ENCODE data around the gene LRRC46.

Gene LRRC46

GRCh38 chr17:47810200-47810821 lies 21.2 kb upstream of the LRRC46 start:
- DNase-seq (ENCODE audit: low read depth) = peak; percentile 68

GRCh38 chr17:47810901-47811635 lies 20.4 kb upstream of the LRRC46 start:
- DNase-seq (ENCODE audit: low read depth) = no peak

DNA sequence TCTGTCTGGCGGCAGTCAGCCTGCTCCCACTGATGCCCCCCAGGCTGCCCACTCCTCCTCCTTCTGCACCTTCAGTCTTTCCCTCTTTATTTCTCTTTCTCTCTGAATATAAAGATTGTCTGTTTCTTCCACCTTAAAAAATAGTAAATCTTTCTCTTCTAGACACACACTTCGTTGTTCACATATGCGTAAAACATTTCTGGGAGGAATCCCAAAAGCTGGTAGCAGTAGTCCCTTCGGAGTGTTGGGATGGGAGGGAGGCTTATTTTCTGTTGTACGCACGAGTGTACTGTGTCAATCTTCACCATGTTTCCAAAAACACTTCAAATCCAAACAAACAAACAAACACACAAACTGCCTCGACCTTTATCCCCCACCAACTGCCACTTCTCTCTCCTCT lies 19.8 kb upstream of the LRRC46 start:
- DNase-seq (ENCODE audit: low read depth) = no peak

DNA sequence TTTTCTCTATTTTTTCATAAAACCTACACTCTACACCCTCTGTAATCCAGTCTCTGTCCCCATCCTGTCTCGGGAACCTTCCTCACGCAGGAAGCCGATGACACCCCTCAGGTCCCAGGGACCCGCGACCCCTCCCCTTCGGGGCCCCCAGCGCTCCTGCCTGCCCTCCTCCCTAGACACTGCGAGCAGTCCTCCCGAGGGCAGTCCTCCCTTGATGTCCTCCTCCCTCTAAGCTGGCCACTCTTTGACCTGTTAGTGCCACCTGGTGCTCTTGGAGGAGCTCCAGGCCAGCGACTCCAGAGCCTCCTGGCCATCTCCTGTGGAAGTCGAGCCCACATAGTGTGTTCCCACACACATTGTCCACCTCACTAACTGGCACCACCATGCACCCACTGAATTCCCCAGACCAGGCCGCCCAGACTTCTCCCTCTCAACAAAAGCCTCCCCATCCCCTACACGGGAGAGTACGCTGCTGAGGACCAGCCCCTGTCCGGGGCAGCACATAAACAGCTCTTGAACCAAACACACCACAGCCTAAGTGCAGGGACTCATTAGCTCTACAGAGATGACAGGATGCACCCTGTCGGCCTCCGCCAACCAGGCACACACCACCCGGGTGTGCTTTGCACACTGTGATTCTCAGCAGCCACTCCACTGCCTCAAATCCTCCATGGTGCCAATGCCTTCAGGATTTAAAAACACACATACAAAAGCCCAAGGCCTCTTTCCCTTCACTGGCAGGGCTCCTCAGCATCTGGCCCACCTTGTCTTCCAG lies 19.1 kb upstream of the LRRC46 start:
- no peak for DNase-seq (ENCODE audit: low read depth)

GRCh38 chr17:47813077-47813476 lies 18.4 kb upstream of the LRRC46 start:
- no peak for DNase-seq (ENCODE audit: low read depth)

DNA sequence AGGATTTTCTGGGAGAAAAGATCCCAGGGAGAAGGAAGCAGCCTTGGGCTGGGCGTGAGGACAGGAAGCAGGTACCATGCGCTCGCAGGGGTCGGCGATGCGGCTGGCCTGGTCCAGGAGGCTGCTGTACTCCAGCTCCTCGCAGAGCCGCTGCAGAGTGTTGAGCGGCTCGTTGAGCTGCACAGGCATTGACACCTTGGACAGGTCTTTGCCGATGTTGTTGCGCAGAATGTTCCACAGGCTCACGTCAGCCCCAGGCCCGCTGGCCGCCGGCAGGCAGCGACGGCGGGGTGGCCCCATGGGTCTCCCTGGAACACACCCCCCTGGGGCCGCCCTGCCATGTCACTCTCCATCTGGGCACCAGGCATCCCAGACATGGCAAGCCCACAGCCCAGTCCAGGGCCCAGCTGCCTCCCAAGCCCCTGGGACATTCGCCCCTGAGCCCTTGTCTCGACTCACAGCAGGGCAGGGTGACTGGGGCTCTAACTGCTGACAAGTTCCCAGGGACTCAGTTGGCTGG lies 17.9 kb upstream of the LRRC46 start:
- no peak for DNase-seq (ENCODE audit: low read depth)

GRCh38 chr17:47815106-47815918 lies 16.2 kb upstream of the LRRC46 start:
- DNase-seq (ENCODE audit: low read depth) = no peak

- DNase-seq (ENCODE audit: low read depth) = no peak
Measured at GRCh38 chr17:47816111-47816735, 15.2 kb upstream of the LRRC46 start.

DNA sequence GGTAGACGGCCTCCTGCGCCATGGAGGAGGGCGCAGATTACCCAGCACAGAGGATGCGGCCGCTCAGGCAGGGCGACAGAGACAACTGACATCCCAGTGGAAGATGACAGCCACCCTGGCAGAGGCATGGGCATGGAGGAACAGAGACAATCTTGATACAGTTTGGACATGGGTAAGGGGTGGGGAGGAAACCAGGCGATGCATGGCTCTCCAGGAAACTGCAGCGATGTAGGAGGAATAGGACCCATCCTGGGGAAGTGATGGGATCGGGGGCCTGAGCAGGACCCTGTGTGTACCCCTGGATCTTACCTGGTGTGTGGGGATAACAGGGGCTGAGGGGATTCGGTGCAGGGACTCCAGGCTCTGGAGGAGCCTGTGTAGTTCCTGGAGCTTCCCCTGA lies 14.5 kb upstream of the LRRC46 start:
- DNase-seq (ENCODE audit: low read depth) = no peak

GRCh38 chr17:47818002-47818695 lies 13.3 kb upstream of the LRRC46 start:
- no peak for DNase-seq (ENCODE audit: low read depth)

- DNase-seq (ENCODE audit: low read depth) = no peak
Measured at GRCh38 chr17:47819475-47819874, 12.0 kb upstream of the LRRC46 start.

DNA sequence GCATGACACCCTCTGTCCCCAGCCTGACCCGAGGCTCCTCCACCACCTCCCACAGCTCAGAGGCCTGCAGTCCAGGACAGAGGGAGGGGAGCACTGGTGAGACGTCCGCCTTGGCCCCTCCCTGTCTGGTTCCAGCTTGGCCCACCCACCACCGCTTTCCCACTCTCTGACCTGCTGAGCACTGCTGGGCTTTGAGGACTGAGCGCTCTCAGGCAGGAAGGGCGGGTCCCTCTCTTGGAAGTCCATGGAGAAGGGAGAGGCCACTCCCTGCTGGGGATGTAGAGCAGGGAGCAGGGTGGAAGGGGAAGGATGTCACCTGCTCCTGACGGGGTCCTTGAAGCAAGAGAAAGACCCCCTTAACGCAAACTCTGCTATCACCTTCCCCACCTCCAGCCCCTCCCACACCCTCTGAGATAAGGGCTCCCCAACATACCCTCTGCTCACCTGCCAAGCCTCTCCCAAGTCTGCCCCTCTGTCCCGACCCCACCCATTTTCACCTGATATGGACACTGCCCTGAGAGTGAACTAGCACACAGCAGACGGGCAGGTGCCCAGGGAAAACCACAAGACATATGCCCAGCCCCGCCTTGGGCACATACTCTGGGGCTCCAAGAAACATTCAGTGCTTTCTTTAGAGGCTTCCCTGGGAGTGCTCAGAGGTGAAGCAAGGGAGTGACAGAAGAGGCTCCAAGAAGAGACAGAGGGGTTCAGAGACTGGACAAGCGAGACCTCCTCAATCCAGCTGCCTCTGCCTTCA lies 11.3 kb upstream of the LRRC46 start:
- DNase-seq (ENCODE audit: low read depth) = no peak

DNA sequence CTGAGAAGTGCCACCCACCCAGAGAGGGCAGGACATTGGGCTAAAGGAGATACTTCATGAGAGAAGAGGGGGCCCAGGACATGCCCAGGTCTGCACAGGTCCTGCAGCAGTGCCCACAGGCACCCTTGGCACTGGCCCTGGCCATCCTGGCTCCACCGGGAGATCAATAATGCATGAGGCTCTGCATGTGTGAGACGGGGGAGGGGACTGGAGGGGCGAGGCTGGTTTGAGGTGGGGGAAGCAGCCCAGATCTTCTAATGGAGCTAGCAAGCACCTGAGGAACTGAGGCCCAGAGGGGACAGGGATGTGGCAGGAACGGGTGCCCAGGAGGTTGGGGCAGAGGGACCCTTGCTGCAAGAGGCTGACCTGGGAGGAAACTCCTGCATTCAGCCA lies 10.4 kb upstream of the LRRC46 start:
- no peak for DNase-seq (ENCODE audit: low read depth)

DNA sequence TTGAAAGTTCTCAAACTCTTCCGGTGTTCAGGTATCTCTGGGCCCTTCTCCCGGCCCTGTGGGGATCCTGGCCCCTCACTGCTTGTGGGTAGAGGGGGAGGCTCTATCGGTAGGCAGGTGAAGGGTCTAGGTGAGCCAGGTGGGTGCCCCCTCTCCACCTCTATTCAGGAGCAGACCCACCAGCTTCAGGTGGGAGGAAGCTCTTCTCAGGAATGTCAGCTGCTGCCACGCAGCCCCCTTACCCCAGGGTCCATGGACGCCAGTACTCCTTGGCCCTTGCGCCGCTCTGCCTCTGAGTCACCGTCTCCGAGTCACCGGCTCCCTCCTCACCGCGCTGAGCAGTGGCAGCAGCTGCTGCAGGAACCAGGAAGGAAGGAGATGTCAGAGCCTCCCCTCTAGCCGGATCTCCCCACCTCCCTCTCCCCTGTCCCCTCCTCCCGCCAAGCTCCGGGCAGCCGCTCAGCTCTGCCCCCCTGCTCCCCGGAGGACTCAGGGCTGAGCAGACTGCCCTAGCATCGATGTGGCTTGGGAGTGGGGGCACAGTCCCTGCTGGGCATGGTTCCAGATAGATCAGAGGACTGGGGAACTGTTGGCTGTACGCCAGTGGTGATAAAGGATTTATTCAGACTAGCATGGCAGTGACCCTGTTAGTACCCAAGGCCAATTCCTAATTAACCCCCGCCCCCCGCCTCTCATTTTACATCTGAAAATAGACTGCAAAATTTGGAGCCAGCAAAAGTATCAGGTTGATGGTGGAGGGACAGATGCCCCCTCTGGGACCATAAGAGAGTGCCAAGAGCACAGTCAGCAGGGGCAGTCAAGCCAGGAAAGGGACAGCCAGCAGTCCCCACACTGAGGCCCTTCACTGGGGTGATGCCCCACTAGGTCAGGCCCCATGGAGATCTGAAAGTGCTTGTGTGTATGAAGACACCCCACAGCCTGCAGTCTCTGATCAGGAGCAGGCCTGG lies 9.8 kb upstream of the LRRC46 start, which contains the start of gene OSBPL7:
OSBPL7 (minus strand) TSS at position 371 of the 968 bp plus-strand sequence. CDS start 1,516 bp downstream, outside the sequence.
- DNase-seq (ENCODE audit: low read depth) = peak; percentile 58

DNA sequence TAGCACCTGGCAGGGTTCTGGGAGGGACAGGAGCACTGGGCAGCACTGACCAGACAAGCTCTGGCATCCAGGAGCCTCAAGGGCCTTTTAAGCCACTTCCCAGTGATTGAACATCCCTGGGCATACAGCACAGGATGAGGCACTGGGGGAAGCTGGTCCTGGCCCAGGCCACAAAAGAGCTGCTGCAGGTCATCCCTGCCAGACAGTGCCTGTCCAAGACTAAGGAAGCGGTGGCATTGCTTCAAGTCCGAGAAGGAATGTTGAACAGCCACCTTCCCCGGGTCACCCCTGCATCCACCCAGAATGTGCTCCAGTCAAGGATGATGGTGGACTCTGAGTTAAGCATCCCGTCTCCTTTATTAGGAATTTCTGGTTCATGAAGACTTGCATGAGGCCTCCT lies 8.7 kb upstream of the LRRC46 start:
- DNase-seq (ENCODE audit: low read depth) = no peak

- DNase-seq (ENCODE audit: low read depth) = no peak
Measured at GRCh38 chr17:47823519-47823918, 8.0 kb upstream of the LRRC46 start.

DNA sequence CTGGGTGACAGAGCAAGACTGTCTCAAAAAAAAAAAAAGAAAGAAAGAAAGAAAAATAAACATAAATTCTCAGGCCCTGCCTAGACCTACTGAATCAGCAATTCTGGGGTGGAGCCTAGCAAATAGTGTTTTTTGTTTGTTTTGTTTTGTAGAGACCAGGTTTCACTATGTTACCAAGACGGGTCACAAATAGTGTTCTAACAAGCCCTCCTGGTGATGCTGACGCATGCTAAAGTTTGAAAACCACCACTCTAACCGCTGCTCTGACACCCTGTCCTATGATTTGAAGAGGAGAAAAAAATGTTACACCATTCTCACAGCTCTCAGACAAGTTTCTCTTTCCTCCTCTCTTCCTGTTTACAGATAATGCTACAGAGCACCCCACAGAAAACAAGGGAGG lies 1.6 kb upstream of the LRRC46 start:
- no peak for DNase-seq (ENCODE audit: low read depth)

GRCh38 chr17:47830396-47831002 lies 971 bp upstream of the LRRC46 start:
- DNase-seq (ENCODE audit: low read depth) = no peak

All from fibroblast of the conjunctiva (primary cell).